DLD1 (cell line): ENCODE measurements around the gene SLF2.

ENCODE experiments used
- in situ Hi-C: cut with HindIII; loops from 2 replicates; pipeline ENCODE4 v1.10.0; 2017; ENCODE audit warnings: low sequenced_read_pairs

SLF2 gene

GRCh38 chr10:101011517-101012423 lies 99.0 kb downstream of the SLF2 start:
- in situ Hi-C loops, result no loop called here

GRCh38 chr10:101012525-101013364 lies 100.0 kb downstream of the SLF2 start:
- in situ Hi-C loops, result no loop called here

- in situ Hi-C loops, result no loop called here
Observed at GRCh38 chr10:101013365-101013825, 100.6 kb downstream of the SLF2 start.

GRCh38 chr10:101014230-101014884 lies 101.6 kb downstream of the SLF2 start:
- in situ Hi-C loops, result no loop called here
